Astrocyte (in vitro differentiated cells and primary cell): Measurements from ENCODE around the gene GREB1. TPM values are rescaled to one million over a fixed set of nuclear protein-coding genes. Genes with fewer than 3 reads are reported as not detected.
A peak's percentile ranks its signal among the peaks of the same experiment; 100 is the strongest.

Experiments
- DNase-seq: peaks from one replicate; pipeline ENCODE4 v3.0.0-alpha.2; 2010; ENCODE audit warnings: low read depth
- FAIRE-seq: peaks from 2 replicates; lab custom pipeline; 2011; peaks lifted over from hg19 to GRCh38; lab: Jason Lieb, UNC
- H2AFZ ChIP-seq: 2 replicates; pipeline ENCODE4 v1.6.0; 2012; ENCODE audit warnings: low read depth, low read length, inconsistent platforms
- H3K27ac ChIP-seq: 2 replicates; pipeline ENCODE4 v1.5.1; 2011; ENCODE audit warnings: low read depth, low read length, inconsistent platforms
- H3K27me3 ChIP-seq: 2 replicates; pipeline ENCODE4 v1.6.0; 2011; ENCODE audit warnings: low read length, inconsistent platforms; ENCODE audit not compliant: insufficient read depth
- H3K36me3 ChIP-seq: 2 replicates; pipeline ENCODE4 v1.5.1; 2011; ENCODE audit warnings: low read length, inconsistent platforms; ENCODE audit not compliant: insufficient read depth
- H3K4me1 ChIP-seq: 2 replicates; pipeline ENCODE4 v1.5.1; 2011; ENCODE audit warnings: low read length, inconsistent platforms; ENCODE audit not compliant: insufficient read depth
- H3K4me2 ChIP-seq: 2 replicates; pipeline ENCODE4 v1.6.0; 2012; ENCODE audit warnings: low read length, inconsistent platforms
- H3K4me3 ChIP-seq: 2 replicates; pipeline ENCODE4 v1.5.1; 2011; ENCODE audit warnings: low read depth, mild to moderate bottlenecking, low read length, inconsistent platforms; ENCODE audit not compliant: insufficient read depth
- H3K79me2 ChIP-seq: 2 replicates; pipeline ENCODE4 v1.6.0; 2012; ENCODE audit warnings: mild to moderate bottlenecking, low read length, inconsistent platforms; ENCODE audit not compliant: insufficient read depth
- H3K9ac ChIP-seq: 2 replicates; pipeline ENCODE4 v1.6.0; 2012; ENCODE audit warnings: mild to moderate bottlenecking, low read length, inconsistent platforms
- H3K9me3 ChIP-seq: 2 replicates; pipeline ENCODE4 v1.5.1; 2012; ENCODE audit warnings: low read depth, mild to moderate bottlenecking, low read length, inconsistent platforms; ENCODE audit not compliant: insufficient read depth
- H4K20me1 ChIP-seq: 2 replicates; pipeline ENCODE4 v1.6.0; 2012; ENCODE audit warnings: low read length, inconsistent platforms; ENCODE audit not compliant: insufficient read depth
- H3K27ac Mint-ChIP-seq: one replicate; pipeline ENCODE4 v1.8.0; 2021; ENCODE audit warnings: mild to moderate bottlenecking, mixed read lengths; ENCODE audit not compliant: unreplicated experiment
- H3K27me3 Mint-ChIP-seq: one replicate; pipeline ENCODE4 v1.8.0; 2021; ENCODE audit warnings: low read depth, mixed read lengths; ENCODE audit not compliant: unreplicated experiment
- H3K36me3 Mint-ChIP-seq: one replicate; pipeline ENCODE4 v1.8.0; 2021; ENCODE audit warnings: low read depth, mixed read lengths; ENCODE audit not compliant: unreplicated experiment
- H3K4me1 Mint-ChIP-seq: one replicate; pipeline ENCODE4 v1.8.0; 2021; ENCODE audit warnings: low read depth, mixed read lengths; ENCODE audit not compliant: unreplicated experiment
- H3K4me3 Mint-ChIP-seq: one replicate; pipeline ENCODE4 v1.8.0; 2021; ENCODE audit warnings: mild to moderate bottlenecking, moderate library complexity, mixed read lengths; ENCODE audit not compliant: unreplicated experiment
- H3K9me3 Mint-ChIP-seq: one replicate; pipeline ENCODE4 v1.8.0; 2021; ENCODE audit warnings: mild to moderate bottlenecking, mixed read lengths; ENCODE audit not compliant: unreplicated experiment
- EZH2 ChIP-seq: IDR thresholded peaks from 2 replicates; pipeline ENCODE4 v1.6.1; 2012; ENCODE audit warnings: mild to moderate bottlenecking, low read length, inconsistent platforms; ENCODE audit not compliant: insufficient read depth
- total RNA-seq: library from RNA; stranded (reverse); gene quantifications from 2 replicates; pipeline ENCODE4 v1.2.1, GENCODE V29; 2021
- TF ChIP-seq, protein P1 (sequence below): IDR thresholded peaks from 2 replicates; pipeline ENCODE4 v1.5.1; 2011; ENCODE audit warnings: low read depth, mild to moderate bottlenecking, inconsistent platforms, low read length, moderate library complexity; ENCODE audit not compliant: insufficient read depth

GREB1 gene
- total RNA-seq, 1 donor from 2014 or later, result 14.5 TPM

DNA sequence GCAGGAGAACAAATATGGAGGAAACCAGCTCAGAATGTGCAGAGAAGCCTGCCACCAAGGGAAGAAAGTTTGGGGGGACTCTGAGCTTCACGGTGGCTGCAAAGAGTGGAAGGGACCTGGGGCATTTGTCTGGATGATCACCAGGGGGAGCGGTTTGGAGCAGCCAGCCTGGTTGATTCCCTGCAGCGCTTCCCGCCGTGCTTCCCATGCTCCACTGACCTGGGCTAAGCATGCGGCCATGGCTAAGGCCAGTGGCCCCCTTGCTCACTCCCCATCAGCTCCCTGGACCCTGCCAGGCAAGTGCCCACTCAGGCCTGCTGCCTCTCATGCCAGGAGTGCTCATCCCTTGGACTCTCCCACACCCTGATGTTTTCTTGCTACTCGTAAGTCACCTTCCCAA, 109.1 kb downstream of the GREB1 start:
- Mint-ChIP-seq H3K4me3 (no peak overlapping the region), H3K36me3 (peaks cover 14% of the 10 kb centered on the region), H3K27ac (no peak overlapping the region), H3K4me1 (peaks cover 7% of the 10 kb centered on the region), H3K9me3 (no peaks in the 10 kb centered on the region), H3K27me3 (no peaks in the 10 kb centered on the region)
- H3K27ac ChIP-seq, result no peak overlapping the region
- DNase-seq (no peak), FAIRE-seq (no peak)
- H3K79me2 ChIP-seq, result no peaks in the 10 kb centered on the region
- H3K9ac ChIP-seq, result no peak overlapping the region
- no peak overlapping the region for H3K4me2 ChIP-seq
- H3K36me3 ChIP-seq, result no peaks in the 10 kb centered on the region
- H2AFZ ChIP-seq, result no peak overlapping the region
- no peak for TF ChIP-seq EZH2
- TF ChIP-seq, protein P1, sequence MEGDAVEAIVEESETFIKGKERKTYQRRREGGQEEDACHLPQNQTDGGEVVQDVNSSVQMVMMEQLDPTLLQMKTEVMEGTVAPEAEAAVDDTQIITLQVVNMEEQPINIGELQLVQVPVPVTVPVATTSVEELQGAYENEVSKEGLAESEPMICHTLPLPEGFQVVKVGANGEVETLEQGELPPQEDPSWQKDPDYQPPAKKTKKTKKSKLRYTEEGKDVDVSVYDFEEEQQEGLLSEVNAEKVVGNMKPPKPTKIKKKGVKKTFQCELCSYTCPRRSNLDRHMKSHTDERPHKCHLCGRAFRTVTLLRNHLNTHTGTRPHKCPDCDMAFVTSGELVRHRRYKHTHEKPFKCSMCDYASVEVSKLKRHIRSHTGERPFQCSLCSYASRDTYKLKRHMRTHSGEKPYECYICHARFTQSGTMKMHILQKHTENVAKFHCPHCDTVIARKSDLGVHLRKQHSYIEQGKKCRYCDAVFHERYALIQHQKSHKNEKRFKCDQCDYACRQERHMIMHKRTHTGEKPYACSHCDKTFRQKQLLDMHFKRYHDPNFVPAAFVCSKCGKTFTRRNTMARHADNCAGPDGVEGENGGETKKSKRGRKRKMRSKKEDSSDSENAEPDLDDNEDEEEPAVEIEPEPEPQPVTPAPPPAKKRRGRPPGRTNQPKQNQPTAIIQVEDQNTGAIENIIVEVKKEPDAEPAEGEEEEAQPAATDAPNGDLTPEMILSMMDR, result no peak
- H3K27me3 ChIP-seq, result no peaks in the 10 kb centered on the region
- H3K4me3 ChIP-seq, result no peak overlapping the region
- H3K4me1 ChIP-seq, result no peaks in the 10 kb centered on the region
- H3K9me3 ChIP-seq, result no peaks in the 10 kb centered on the region
- H4K20me1 ChIP-seq, result no peaks in the 10 kb centered on the region

DNA sequence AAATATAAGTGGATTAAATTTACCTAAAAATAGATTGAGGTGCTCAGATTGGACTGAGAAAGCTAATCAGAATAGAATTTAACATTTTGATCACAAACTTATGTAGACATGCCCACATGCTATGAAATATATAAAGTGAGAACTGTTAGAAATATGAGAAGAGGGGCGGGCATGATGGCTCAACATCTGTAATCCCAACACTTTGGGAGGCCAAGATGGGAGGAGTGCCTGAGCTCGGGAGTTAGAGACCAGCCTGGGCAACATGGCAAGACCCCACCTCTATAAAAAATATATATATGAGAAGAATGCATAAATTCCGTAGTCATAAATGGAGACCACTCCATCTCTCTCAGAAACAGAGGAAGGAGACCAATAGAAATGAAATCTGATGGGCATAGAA, 110.4 kb downstream of the GREB1 start:
- no peak overlapping the region for H2AFZ ChIP-seq
- no peaks in the 10 kb centered on the region for H4K20me1 ChIP-seq
- no peaks in the 10 kb centered on the region for H3K79me2 ChIP-seq
- TF ChIP-seq EZH2, result no peak
- TF ChIP-seq, protein P1, result no peak
- H3K36me3 ChIP-seq, result no peaks in the 10 kb centered on the region
- H3K27ac ChIP-seq, result no peak overlapping the region
- Mint-ChIP-seq H3K9me3 (no peaks in the 10 kb centered on the region), H3K4me3 (no peak overlapping the region), H3K4me1 (peaks cover 20% of the 10 kb centered on the region), H3K36me3 (peaks cover 9% of the 10 kb centered on the region), H3K27ac (no peak overlapping the region), H3K27me3 (no peaks in the 10 kb centered on the region)
- no peaks in the 10 kb centered on the region for H3K4me1 ChIP-seq
- DNase-seq (no peak), FAIRE-seq (no peak)
- no peak overlapping the region for H3K4me2 ChIP-seq
- H3K9ac ChIP-seq, result no peak overlapping the region
- H3K9me3 ChIP-seq, result no peaks in the 10 kb centered on the region
- H3K27me3 ChIP-seq, result no peaks in the 10 kb centered on the region
- no peak overlapping the region for H3K4me3 ChIP-seq

DNA sequence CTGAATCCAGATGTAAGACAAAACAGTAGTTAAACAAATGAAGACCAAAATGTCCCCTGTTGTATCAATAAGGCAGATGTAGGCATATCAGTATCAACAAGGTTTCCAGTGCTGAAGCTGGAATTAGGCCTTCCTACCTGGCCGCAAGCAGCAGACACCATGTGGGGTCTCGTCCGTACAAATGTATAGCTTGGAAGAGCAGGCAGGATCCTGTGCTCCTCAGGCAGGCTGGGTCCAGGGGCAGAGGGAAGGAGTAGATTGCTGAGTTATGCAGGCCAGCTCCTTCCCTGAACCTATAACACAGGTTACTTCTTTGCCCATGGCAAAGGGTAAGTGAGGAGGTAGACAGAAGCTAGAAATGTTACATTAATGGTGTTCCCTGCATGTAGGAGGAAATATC, 112.7 kb downstream of the GREB1 start:
- Histone ChIP-seq H3K27ac (no peak overlapping the region), H3K4me3 (no peak overlapping the region), H4K20me1 (no peaks in the 10 kb centered on the region), H2AFZ (no peak overlapping the region), H3K9ac (no peak overlapping the region), H3K36me3 (no peaks in the 10 kb centered on the region), H3K4me1 (no peaks in the 10 kb centered on the region), H3K9me3 (no peaks in the 10 kb centered on the region), H3K4me2 (no peak overlapping the region), H3K79me2 (no peaks in the 10 kb centered on the region), H3K27me3 (peaks cover 4% of the 10 kb centered on the region)
- H3K27ac Mint-ChIP-seq, result peak overlapping the region; percentile 24
- H3K4me3 Mint-ChIP-seq, result no peak overlapping the region
- FAIRE-seq, result no peak
- TF ChIP-seq EZH2, result no peak
- TF ChIP-seq, protein P1, result no peak
- H3K36me3 Mint-ChIP-seq, result peaks cover 5% of the 10 kb centered on the region
- no peaks in the 10 kb centered on the region for H3K9me3 Mint-ChIP-seq
- H3K4me1 Mint-ChIP-seq, result peaks cover 29% of the 10 kb centered on the region
- no peak for DNase-seq
- no peaks in the 10 kb centered on the region for H3K27me3 Mint-ChIP-seq
